Activated CD4-positive, alpha-beta memory T cell treated with anti-CD3 and anti-CD28 coated beads, Interleukin-2, amount 10 ng/mL, durations not matched to agents 7 days and 5 days (primary cell): ENCODE results near the gene RNF208. TPM values are rescaled to one million over a fixed set of nuclear protein-coding genes. Genes with fewer than 3 reads are reported as not detected.
"Not testable (repeated sequence)": the region's sequence is repeated elsewhere in the genome, so short reads cannot be mapped to it uniquely, and the experiment has no call there.

Experiments used
- CTCF ChIA-PET: fragments of 350-600 bp; sonication (Branson Sonifier 250); formaldehyde crosslinking; loops from one replicate; lab custom pipeline; 2021; ENCODE audit warnings: antibody characterized with exemption, inconsistent platforms; lab: Charles Lee
- POLR2A ChIA-PET: fragments of 350-600 bp; sonication (Branson Sonifier 250); formaldehyde crosslinking; loops from one replicate; lab custom pipeline; 2021; ENCODE audit warnings: antibody characterized with exemption; lab: Charles Lee
- DNase-seq: peaks from one replicate; pipeline ENCODE4 v3.0.0-alpha.2; 2020
- H3K27ac Mint-ChIP-seq: one replicate; pipeline ENCODE4 v1.8.0; 2021; ENCODE audit warnings: mild to moderate bottlenecking, mixed read lengths
- H3K27me3 Mint-ChIP-seq: one replicate; pipeline ENCODE4 v1.8.0; 2021; ENCODE audit warnings: mixed read lengths
- H3K36me3 Mint-ChIP-seq: one replicate; pipeline ENCODE4 v1.8.0; 2021; ENCODE audit warnings: low read depth, mixed read lengths
- H3K4me1 Mint-ChIP-seq: one replicate; pipeline ENCODE4 v1.8.0; 2021; ENCODE audit warnings: mixed read lengths
- H3K4me3 Mint-ChIP-seq: one replicate; pipeline ENCODE4 v1.8.0; 2021; ENCODE audit warnings: mild to moderate bottlenecking, mixed read lengths
- H3K9me3 Mint-ChIP-seq: one replicate; pipeline ENCODE4 v1.8.0; 2021; ENCODE audit warnings: mixed read lengths
- total RNA-seq, 2 experiments: library from RNA; stranded (reverse); gene quantifications; one replicate each; pipeline ENCODE4 v1.2.3, GENCODE V29; 2021

Gene RNF208
- total RNA-seq, 2 experiments from 2014 or later, result 2.2 to 2.5 TPM

DNA sequence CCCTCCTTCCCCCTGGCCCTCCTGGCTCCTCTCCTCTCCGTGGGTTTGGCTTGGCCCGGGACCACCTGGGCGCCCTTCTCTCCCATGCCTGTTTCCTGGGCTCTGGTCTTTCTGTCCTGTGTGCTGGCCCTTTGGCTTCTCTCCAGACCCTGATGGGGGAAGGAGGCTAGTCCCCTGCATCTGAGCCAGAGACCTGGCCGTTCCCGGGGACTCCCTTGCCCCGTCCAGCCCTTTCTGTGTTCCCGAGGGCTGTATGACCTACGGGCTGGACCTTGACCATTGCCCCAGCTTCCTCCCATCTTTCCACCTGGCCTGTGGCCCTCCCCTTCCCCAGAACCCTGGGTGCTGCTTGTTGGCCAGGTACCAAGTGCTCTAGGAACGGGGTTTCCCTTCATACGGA is 41.5 kb upstream of the RNF208 start:
- H3K9me3 Mint-ChIP-seq, result no peaks in the 10 kb centered on the region
- no peaks in the 10 kb centered on the region for H3K4me1 Mint-ChIP-seq
- POLR2A ChIA-PET, result no interaction called here
- no peak overlapping the region for H3K4me3 Mint-ChIP-seq
- CTCF ChIA-PET, result no interaction called here
- no peaks in the 10 kb centered on the region for H3K27me3 Mint-ChIP-seq
- DNase-seq, result no peak
- H3K27ac Mint-ChIP-seq, result no peak overlapping the region
- H3K36me3 Mint-ChIP-seq, result peaks cover 34% of the 10 kb centered on the region

DNA sequence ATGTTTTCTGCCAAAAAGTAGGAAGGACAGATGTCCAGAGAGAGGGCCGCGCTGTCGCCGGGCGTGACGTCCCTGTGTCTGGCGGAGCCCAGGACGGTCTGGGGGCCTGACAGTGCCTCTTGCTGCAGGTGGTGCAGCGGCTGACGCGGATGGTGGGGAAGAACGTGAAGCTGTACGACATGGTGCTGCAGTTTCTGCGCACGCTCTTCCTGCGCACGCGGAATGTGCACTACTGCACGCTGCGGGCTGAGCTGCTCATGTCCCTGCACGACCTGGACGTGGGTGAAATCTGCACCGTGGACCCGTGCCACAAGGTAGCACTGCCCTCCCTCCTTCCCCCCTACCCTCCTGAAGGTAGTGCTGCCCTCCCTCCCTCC is 40.9 kb upstream of the RNF208 start:
- ChIA-PET CTCF (interaction anchor here (1.2 kb wide), 1 partner anchor 15 kb away, joined by 4 read pairs; the partner anchor contains the start of gene TOR4A), POLR2A (no interaction called here)
- Mint-ChIP-seq H3K27ac (no peak overlapping the region), H3K27me3 (no peaks in the 10 kb centered on the region), H3K4me1 (no peaks in the 10 kb centered on the region), H3K36me3 (peaks cover 33% of the 10 kb centered on the region), H3K9me3 (no peaks in the 10 kb centered on the region), H3K4me3 (no peak overlapping the region)
- DNase-seq, result no peak

DNA sequence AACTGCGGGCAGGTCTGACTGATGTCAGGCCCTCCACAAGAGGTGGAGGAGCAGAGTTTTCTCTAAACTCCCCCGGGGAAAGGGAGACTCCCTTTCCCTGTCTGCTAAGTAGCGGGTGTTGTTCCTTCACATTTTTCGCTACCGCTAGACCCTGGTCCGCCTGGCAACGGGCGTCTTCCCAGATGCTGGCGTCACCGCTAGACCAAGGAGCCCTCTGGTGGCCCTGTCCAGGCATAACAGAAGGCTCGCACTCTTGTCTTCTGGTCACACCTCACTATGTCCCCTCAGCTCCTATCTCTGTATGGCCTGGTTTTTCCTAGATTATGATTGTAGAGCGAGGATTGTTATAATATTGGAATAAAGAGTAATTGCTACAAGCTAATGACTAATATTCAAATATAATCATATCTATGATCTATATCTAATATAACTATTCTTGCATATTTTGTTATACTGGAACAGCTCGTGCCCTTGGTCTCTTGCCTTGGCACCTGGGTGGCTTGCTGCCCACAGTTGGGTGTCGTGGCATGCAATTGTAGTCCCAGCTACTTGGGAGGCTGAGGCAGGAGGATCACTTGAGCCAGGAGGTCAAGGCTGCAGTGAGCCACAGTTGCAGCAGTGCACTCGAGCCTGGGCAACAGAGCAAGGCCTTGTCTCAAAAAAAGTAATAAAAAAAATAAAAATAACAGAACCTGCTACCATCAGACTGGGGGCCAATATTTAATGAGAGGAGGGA is 40.3 kb upstream of the RNF208 start:
- CTCF ChIA-PET, result interaction anchor here (1.2 kb wide), 1 partner anchor 15 kb away, joined by 4 read pairs; the partner anchor contains the start of gene TOR4A
- H3K4me1 Mint-ChIP-seq, H3K27ac Mint-ChIP-seq, POLR2A ChIA-PET, H3K9me3 Mint-ChIP-seq, DNase-seq, H3K27me3 Mint-ChIP-seq, H3K4me3 Mint-ChIP-seq: not testable (repeated sequence)
- H3K36me3 Mint-ChIP-seq, result peaks cover 30% of the 10 kb centered on the region

DNA sequence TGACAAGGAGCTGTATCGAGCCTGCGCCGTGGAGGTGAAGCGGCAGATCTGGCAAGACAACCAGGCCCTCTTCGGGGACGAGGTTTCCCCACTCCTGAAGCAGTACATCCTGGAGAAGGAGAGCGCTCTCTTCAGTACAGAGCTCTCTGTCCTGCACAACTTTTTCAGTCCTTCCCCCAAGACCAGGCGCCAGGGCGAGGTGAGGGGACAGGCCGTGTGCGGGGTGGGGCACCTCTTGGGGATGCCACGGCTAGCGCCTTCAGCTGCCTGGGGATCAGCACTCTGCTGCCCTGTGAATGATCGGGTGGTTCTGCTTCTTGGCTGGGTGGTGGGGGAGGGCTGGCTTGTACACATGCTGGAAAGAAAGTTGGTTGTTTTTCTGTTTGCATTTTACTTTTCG is 34.8 kb upstream of the RNF208 start:
- no peak for DNase-seq
- Mint-ChIP-seq H3K4me3 (peak overlapping the region; percentile 89), H3K36me3 (peaks cover 27% of the 10 kb centered on the region), H3K27me3 (peaks cover 3% of the 10 kb centered on the region), H3K27ac (no peak overlapping the region), H3K9me3 (no peaks in the 10 kb centered on the region), H3K4me1 (peaks cover 18% of the 10 kb centered on the region)
- CTCF ChIA-PET, result interaction anchor here (1.4 kb wide), 1 partner anchor 16 kb away, joined by 3 read pairs; the partner anchor contains the start of gene TUBB4B
- POLR2A ChIA-PET, result interaction anchor here (0.9 to 12.2 kb wide), 4 partner anchors 15 to 26 kb away, joined by 4 to 251 read pairs (median 9); partner anchors contain the start of genes TOR4A and TUBB4B

DNA sequence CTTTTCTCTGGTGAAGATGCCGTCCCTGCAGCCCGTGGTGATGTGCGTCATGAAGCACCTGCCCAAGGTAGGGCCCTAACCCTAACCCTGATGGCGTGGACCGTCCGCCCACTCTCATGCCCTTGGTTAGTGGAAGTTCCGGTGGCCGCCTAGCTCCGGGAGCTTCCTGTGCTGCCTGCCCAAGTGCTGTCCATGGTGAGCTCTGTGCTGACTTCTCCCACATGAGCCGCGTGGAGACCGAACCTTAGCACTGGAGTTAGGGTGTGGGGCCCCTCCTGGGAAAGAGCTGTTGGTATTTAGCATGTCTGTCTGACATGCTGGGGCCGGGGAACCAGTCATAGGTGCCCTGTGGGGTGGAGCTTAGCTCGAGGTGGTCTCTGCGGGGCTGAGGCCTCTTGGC is 34.3 kb upstream of the RNF208 start:
- CTCF ChIA-PET, result interaction anchor here (1.4 to 1.5 kb wide), 2 partner anchors 9 to 15 kb away, joined by 3 to 4 read pairs; partner anchors contain the start of gene TUBB4B

DNA sequence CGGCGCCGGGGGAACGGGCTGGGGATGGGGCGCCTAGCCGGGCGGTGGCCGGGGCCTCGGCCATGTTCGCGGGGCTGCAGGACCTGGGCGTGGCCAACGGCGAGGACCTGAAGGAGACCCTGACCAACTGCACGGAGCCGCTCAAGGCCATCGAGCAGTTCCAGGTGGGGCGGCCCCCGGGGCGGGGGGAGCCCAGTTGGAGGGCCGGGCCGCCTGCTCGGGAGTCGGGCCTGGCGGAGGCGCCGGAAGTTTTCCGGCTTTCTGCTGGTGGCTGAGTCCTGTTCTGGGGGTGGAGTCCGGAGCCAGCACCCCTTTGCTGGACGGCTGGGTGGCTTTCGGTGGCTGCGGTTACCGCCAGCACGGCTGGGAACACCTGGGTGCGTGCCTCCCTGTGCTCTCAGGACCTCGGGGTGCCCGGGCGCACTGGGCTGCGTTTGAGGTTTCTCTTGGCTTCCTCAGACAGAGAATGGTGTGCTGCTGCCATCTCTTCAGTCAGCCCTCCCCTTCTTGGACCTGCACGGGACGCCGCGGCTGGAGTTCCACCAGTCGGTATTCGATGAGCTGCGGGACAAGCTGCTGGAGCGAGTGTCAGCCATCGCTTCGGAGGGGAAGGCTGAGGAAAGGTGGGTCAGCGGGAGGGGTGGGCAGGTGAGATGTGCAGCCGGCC is 33.5 kb upstream of the RNF208 start:
- no peaks in the 10 kb centered on the region for H3K9me3 Mint-ChIP-seq
- ChIA-PET POLR2A (interaction anchor here (0.7 to 12.2 kb wide), 12 partner anchors 8 to 221 kb away, joined by 3 to 251 read pairs (median 4); partner anchors contain the start of genes CYSRT1, NDOR1, TMEM203 and TOR4A), CTCF (interaction anchor here (1.1 to 2.6 kb wide), 5 partner anchors 9 to 221 kb away, joined by 3 to 12 read pairs (median 8); partner anchors contain the start of gene TUBB4B)
- peak overlapping the region; percentile 89 for H3K4me3 Mint-ChIP-seq
- peaks cover 23% of the 10 kb centered on the region for H3K36me3 Mint-ChIP-seq
- peaks cover 3% of the 10 kb centered on the region for H3K27me3 Mint-ChIP-seq
- H3K4me1 Mint-ChIP-seq, result peaks cover 18% of the 10 kb centered on the region
- peak overlapping the region; percentile 83 for H3K27ac Mint-ChIP-seq
- DNase-seq, result peak; percentile 47

More for the DNA sequence above, 34.3 kb upstream of the RNF208 start:
- H3K27me3 Mint-ChIP-seq, result peaks cover 3% of the 10 kb centered on the region
- peak overlapping the region; percentile 89 for H3K4me3 Mint-ChIP-seq
- peaks cover 18% of the 10 kb centered on the region for H3K4me1 Mint-ChIP-seq
- H3K36me3 Mint-ChIP-seq, result peaks cover 23% of the 10 kb centered on the region
- POLR2A ChIA-PET, result interaction anchor here (0.7 to 12.2 kb wide), 10 partner anchors 9 to 222 kb away, joined by 3 to 251 read pairs (median 4); partner anchors contain the start of genes CYSRT1, TOR4A and TUBB4B
- H3K9me3 Mint-ChIP-seq, result no peaks in the 10 kb centered on the region
- no peak for DNase-seq
- H3K27ac Mint-ChIP-seq, result no peak overlapping the region

DNA sequence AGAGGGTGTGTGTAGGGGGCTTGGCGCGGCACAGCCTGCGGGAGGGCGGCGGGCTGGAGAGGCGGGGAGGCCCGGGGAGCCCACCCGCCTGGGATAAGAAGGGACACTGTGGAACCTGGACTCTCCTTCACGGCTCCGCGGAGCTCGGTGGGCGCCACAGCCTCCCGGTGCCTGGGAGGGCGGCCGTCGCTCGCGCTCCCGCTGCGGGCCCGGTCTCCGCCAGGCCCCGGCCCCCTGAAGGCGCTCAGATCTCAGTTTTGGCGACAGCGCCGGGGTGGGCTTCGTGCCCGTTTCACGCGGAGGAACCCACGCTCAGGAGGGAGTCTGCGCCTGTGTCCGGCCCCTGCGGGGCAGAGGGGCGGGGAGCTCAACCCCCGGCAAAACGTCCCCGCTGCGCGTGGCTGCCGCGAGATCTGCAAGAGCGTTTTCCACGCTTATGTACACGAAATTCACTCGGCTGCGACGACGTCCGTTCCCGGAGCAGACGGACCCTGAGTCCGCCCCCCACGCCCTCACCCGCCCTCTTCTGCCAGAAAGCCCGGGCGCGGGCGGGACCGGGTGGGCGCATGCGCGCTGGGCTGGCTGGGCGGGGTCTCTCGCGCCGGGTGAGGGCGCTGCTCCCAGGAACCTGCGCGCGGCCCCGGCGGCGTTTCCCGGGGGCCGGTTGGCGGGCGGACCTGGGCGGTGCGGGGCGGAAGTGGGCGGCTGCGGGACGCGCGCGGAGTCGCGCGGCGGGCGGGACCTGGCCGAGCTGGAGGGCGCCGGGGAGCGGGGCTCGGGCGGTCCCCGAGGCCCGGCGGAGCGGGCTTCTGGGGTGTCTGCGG is 32.8 kb upstream of the RNF208 start, which contains the start of gene NELFB:
Gene NELFB, plus strand, starts transcription at position 704 of the 824 bp plus-strand sequence.
- POLR2A ChIA-PET, result interaction anchor here (0.9 to 12.2 kb wide), 11 partner anchors 13 to 207 kb away, joined by 3 to 251 read pairs (median 4); partner anchors contain the start of genes CYSRT1, NDOR1, TMEM203 and TOR4A
- peaks cover 23% of the 10 kb centered on the region for H3K36me3 Mint-ChIP-seq
- H3K9me3 Mint-ChIP-seq, result no peaks in the 10 kb centered on the region
- CTCF ChIA-PET, result interaction anchor here (0.7 to 2.6 kb wide), 7 partner anchors 10 to 220 kb away, joined by 3 to 12 read pairs (median 4); partner anchors contain the start of gene TUBB4B
- peak within 1 kb of the TSS; percentile 83 for H3K27ac Mint-ChIP-seq
- peak; percentile 96 for DNase-seq
- peak within 1 kb of the TSS; percentile 89 for H3K4me3 Mint-ChIP-seq
- peaks cover 3% of the 10 kb centered on the region for H3K27me3 Mint-ChIP-seq
- peaks cover 18% of the 10 kb centered on the region for H3K4me1 Mint-ChIP-seq

DNA sequence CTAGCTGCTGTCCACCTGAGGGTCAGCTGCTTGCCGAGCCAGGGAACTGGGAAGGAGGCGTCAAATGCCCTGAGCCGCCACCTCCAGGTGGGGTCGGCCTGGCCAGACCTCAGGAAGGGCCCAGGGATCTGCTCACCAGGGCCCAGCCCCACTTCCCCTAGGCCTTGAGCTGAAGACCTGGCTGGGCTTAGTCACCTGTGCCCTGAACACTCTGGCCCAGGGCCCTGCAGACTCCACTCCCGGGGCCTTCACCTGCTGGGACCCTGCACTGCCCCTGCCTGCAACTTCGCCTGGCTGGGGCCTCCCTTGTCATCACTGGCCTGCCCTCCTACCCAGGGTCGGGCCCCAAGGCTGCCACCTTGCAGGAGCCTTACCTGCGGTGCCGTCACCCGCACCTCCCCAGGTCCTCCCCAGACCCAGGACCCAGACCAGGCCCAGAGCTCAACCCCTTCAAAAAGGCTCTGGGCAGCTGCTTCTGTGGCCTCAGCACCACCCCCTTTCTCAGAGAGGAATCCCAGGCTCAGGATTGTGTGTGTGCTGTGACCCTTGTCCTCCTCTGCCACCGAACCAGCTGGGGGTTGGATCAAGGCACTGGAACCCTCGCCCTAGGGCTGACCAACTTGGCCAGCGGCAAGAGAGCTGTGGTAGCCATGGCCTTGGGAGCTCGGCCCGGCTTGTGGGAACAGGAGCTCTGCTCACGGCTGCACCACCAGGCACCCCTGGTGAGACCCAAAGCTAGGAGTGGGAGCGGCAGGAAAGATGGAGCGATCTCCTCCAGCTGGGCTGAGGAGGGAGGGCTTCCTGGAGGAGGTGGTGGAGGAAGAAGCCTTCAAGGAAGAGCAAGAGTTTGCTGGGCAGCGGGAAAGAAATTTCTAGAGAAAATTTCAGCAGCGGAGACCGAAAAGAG is 31.9 kb upstream of the RNF208 start:
- H3K27me3 Mint-ChIP-seq, result peaks cover 3% of the 10 kb centered on the region
- H3K4me3 Mint-ChIP-seq, result peak overlapping the region; percentile 83
- peaks cover 18% of the 10 kb centered on the region for H3K36me3 Mint-ChIP-seq
- DNase-seq, result no peak
- H3K27ac Mint-ChIP-seq, result peak overlapping the region; percentile 69
- H3K4me1 Mint-ChIP-seq, result peaks cover 18% of the 10 kb centered on the region
- no peaks in the 10 kb centered on the region for H3K9me3 Mint-ChIP-seq
- ChIA-PET POLR2A (interaction anchor here (0.9 to 12.2 kb wide), 9 partner anchors 13 to 184 kb away, joined by 3 to 251 read pairs (median 6); partner anchors contain the start of genes CYSRT1, NDOR1, TMEM203 and TOR4A), CTCF (interaction anchor here (0.7 to 2.6 kb wide), 6 partner anchors 11 to 219 kb away, joined by 3 to 12 read pairs (median 6); partner anchors contain the start of gene TUBB4B)

DNA sequence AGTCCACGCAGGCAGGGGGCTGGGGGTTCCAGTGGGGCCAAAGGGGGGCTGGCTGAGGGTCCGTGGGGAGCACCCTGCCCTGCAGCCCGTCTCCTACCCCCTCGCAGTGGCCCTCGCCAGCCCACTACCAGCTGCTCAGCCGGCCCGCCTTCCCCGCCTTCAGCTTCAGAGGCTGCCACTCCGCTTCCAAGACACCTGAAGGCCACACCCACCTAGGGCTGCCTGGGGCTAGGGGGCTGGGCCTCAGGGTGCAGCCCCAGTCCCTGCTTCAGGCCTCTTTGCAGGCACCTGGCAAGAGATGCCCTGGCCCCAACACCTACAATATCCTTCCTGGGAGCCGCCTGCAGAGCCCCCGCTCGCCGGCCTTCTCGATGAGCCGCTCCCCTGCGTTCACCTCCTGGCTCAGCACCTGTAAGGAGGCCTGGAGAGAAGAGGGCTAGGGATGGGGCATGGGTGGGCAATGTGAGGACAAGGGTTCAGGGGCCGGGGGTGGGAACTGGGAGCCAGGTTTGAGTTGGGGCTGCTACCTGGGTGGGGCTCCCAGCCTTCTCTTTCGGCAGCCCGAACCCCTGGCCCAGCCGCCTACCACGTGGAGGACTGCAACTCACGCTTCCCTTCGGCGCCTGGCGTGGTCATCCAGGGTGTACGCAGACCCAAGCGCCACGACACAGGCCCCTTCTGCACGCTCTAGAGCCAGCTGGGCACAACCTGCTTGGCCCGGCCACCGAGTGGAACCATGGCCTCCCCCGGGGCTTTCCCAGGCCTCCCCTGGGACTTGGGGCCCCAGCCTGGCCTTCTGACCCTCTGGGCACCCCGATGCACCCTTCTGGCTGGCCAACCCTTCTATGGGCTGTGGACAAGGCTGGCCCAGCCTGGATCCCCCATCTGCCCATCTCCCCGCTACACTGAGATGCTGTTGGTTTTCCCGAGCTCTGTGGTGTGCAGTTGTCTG is 30.8 kb upstream of the RNF208 start:
- H3K27ac Mint-ChIP-seq, result no peak overlapping the region
- CTCF ChIA-PET, result interaction anchor here (2.6 kb wide), 1 partner anchor 13 kb away, joined by 12 read pairs; the partner anchor contains the start of gene TUBB4B
- no peaks in the 10 kb centered on the region for H3K9me3 Mint-ChIP-seq
- peaks cover 3% of the 10 kb centered on the region for H3K27me3 Mint-ChIP-seq
- H3K4me1 Mint-ChIP-seq, result peaks cover 18% of the 10 kb centered on the region
- no peak overlapping the region for H3K4me3 Mint-ChIP-seq
- POLR2A ChIA-PET, result interaction anchor here (1.2 to 12.2 kb wide), 3 partner anchors 12 to 123 kb away, joined by 6 to 251 read pairs (median 9); partner anchors contain the start of genes NDOR1, TMEM203 and TUBB4B
- H3K36me3 Mint-ChIP-seq, result peaks cover 15% of the 10 kb centered on the region
- DNase-seq, result no peak

DNA sequence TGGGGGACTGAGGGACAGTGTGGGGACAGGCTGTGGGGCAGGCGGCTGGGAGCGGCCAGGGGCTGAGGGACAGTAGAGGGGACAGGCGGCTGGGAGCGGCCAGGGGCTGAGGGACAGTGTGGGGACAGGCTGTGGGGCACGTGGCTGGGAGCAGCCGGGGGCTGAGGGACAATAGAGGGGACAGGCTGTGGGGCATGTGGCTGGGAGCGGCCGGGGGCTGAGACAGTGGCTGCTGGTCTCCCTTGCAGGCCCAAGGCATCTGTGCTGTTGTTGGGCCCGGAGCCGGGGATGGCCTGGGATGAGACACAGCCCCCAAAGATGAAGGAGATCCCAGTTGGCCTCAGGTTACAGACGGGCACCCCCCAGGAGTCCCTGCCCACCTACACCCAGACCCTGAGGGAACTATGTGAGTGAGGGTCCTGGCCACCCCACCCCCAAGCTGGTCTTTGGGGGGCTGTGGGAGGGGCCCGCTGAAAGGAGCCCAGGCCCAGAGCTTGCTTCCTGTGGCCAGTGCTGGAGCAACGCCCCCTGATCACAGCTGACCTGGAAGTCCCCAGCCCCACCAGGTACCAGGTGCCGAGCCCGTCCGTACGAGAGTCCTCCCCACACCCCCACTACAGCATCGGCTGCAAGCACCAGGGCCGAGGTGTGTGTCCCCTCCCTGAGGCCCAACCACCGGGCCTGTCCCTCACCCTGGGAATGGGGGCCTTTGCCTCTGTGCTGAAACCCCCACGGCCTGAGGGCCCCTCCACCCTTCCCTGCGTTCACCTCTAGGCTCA is 29.6 kb upstream of the RNF208 start:
- H3K27ac Mint-ChIP-seq, result no peak overlapping the region
- peaks cover 10% of the 10 kb centered on the region for H3K36me3 Mint-ChIP-seq
- DNase-seq, result no peak
- POLR2A ChIA-PET, result interaction anchor here (12.2 kb wide), 1 partner anchor 11 kb away, joined by 251 read pairs; the partner anchor contains the start of gene TUBB4B
- H3K27me3 Mint-ChIP-seq, result peaks cover 3% of the 10 kb centered on the region
- no peaks in the 10 kb centered on the region for H3K9me3 Mint-ChIP-seq
- peaks cover 14% of the 10 kb centered on the region for H3K4me1 Mint-ChIP-seq
- CTCF ChIA-PET, result no interaction called here
- no peak overlapping the region for H3K4me3 Mint-ChIP-seq
